ENCODE results near the gene GTSF1L.
"Not testable (repeated sequence)": the region's sequence is repeated elsewhere in the genome, so short reads cannot be mapped to it uniquely, and the experiment has no call there.

Gene GTSF1L

GRCh38 chr20:43766917-43767316 lies 40.1 kb upstream of the GTSF1L start:
- no peak for TF ChIP-seq MAX (IDR thresholded peaks at IDR 0.05; ENCODE audit: low read depth, low read length)
- no peak for TF ChIP-seq MYC (IDR thresholded peaks at IDR 0.05; ENCODE audit: low read depth, low read length)
- TF ChIP-seq POLR2A (IDR thresholded peaks at IDR 0.05; ENCODE audit: extremely low read depth, insufficient read length), result no peak
- no peak for TF ChIP-seq CTCF (IDR thresholded peaks at IDR 0.05; ENCODE audit: low read depth, low read length)
- no peak overlapping the region for H3K4me3 ChIP-seq (ENCODE audit: low read depth, low read length)
- no peak for DNase-seq (ENCODE audit: low read depth)

DNA sequence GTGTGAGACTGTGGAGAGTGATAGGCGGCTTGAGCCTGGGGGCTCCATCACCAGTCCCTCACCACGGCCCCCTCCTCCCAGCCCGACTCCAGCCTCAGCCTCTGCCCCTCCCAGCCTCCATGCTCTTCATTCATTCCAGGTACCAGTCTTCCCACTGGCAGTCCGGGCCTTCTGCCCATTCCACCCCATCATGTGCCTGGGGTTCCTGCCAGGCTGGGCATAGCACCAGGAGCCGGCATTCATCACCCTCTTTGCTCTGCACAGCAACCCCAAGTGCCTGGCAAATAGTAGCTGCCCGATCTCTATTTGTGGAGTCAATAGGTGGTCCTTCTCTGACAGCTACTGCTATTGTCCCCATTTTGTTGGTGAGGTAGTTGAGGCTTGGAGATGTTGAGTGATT lies 39.6 kb upstream of the GTSF1L start:
- DNase-seq (ENCODE audit: low read depth), result no peak
- TF ChIP-seq POLR2A (IDR thresholded peaks at IDR 0.05; ENCODE audit: extremely low read depth, insufficient read length) (no peak), MAX (IDR thresholded peaks at IDR 0.05; ENCODE audit: low read depth, low read length) (no peak), MYC (IDR thresholded peaks at IDR 0.05; ENCODE audit: low read depth, low read length) (no peak), CTCF (IDR thresholded peaks at IDR 0.05; ENCODE audit: low read depth, low read length) (no peak)
- H3K4me3 ChIP-seq (ENCODE audit: low read depth, low read length), result no peak overlapping the region

- no peak overlapping the region for H3K4me3 ChIP-seq (ENCODE audit: low read depth, low read length)
- DNase-seq (ENCODE audit: low read depth), result no peak
- TF ChIP-seq POLR2A (IDR thresholded peaks at IDR 0.05; ENCODE audit: extremely low read depth, insufficient read length) (no peak), MAX (IDR thresholded peaks at IDR 0.05; ENCODE audit: low read depth, low read length) (no peak), MYC (IDR thresholded peaks at IDR 0.05; ENCODE audit: low read depth, low read length) (no peak), CTCF (IDR thresholded peaks at IDR 0.05; ENCODE audit: low read depth, low read length) (no peak)
These were observed 39.1 kb upstream of the GTSF1L start for GRCh38 chr20:43765916-43766315.

GRCh38 chr20:43762911-43763310 lies 36.1 kb upstream of the GTSF1L start:
- no peak for DNase-seq (ENCODE audit: low read depth)
- TF ChIP-seq MAX (IDR thresholded peaks at IDR 0.05; ENCODE audit: low read depth, low read length) (no peak), CTCF (IDR thresholded peaks at IDR 0.05; ENCODE audit: low read depth, low read length) (no peak), MYC (IDR thresholded peaks at IDR 0.05; ENCODE audit: low read depth, low read length) (no peak), POLR2A (IDR thresholded peaks at IDR 0.05; ENCODE audit: extremely low read depth, insufficient read length) (no peak)
- no peak overlapping the region for H3K4me3 ChIP-seq (ENCODE audit: low read depth, low read length)

DNA sequence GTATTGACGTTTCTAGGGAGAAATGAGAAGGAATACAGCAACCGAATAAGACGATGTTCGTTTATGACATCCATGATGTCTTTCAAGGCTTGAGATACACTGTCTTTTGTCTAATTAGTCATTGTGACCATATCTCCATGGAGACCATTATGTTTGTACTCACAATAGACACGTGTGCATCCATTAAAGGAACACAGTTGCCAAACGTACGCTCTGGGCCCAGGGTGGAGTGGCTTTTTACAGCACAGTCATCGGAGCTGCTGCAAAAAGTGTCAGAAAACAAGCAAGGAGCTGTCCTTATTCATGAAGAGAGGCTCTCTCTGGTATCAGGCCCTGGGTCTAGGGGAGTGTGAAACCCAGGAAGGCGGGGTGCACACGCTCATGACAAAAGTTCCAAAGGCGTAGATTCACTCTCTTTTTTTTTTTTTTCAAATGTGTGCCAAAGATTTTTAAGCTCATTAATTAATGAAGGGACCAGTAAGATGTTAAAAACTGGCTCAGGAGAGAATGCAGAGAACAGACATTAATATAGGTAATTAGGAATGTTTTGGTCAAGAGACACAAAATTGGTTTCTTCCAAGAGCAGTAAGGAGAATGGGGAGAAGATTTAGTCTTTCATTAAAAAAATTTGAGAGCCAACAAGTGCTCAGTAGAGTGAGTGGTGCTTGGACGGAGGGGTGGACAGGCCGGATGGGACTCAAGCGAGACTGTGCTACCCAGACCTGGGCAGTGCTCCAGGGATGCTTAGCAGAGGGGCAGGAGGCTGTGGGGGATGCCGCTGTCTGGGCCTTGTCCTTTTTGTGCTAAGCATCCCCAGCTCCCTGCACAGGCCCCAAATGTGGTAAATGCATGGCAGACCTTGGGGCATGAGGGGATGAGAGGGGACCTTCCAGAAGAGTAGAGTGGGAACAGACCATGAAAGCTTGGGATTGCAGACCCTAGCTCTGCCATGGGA lies 34.9 kb upstream of the GTSF1L start:
- H3K4me3 ChIP-seq (ENCODE audit: low read depth, low read length), result no peak overlapping the region
- DNase-seq (ENCODE audit: low read depth), result no peak
- TF ChIP-seq MYC (IDR thresholded peaks at IDR 0.05; ENCODE audit: low read depth, low read length) (no peak), POLR2A (IDR thresholded peaks at IDR 0.05; ENCODE audit: extremely low read depth, insufficient read length) (no peak), MAX (IDR thresholded peaks at IDR 0.05; ENCODE audit: low read depth, low read length) (no peak), CTCF (IDR thresholded peaks at IDR 0.05; ENCODE audit: low read depth, low read length) (no peak)

DNA sequence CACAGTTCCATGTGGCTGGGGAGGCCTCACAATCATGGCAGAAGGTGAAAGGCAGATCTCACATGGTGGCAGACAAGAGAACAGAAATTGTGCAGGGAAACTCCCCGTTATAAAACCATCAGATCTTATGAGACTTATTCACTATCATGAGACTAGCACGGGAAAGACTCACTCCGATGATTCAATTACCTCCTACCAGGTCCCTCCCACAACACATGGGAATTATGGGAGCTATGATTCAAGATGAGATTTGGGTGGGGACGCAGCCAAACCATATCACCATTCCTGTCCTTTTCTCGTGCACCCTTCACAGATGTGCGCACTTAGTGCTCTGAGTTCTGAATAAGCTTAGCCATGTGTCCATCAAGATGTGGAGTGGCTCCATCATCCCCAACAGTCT lies 31.1 kb upstream of the GTSF1L start:
- not testable (repeated sequence) for DNase-seq (ENCODE audit: low read depth); H3K4me3 ChIP-seq (ENCODE audit: low read depth, low read length)

Data from NB4 (cell line).